CD4-positive, CD25-positive, alpha-beta regulatory T cell (primary cell): ENCODE results near the gene KCTD4. TPM values are rescaled to one million over a fixed set of nuclear protein-coding genes. Genes with fewer than 3 reads are reported as not detected.

Experiments used
- ATAC-seq, 2 donors: fragments of 150-1000 bp; cut with Tn5 transposase; one replicate each; pipeline ENCODE4 v1.10.0; 2021; ENCODE audit warnings: low read depth in 2 of 2, moderate number of reproducible peaks in 2 of 2, moderate library complexity in 1 of 2
- DNase-seq, 3 donors: peaks; one replicate each; pipeline versions ENCODE4 v3.0.0 to v3.0.0-alpha.2; 2012 to 2022; ENCODE audit warnings: mixed read lengths in 1 of 3
- H3K27ac ChIP-seq: one replicate; pipeline ENCODE4 v1.7.0; 2013; ENCODE audit warnings: mild to moderate bottlenecking, low read length; ENCODE audit not compliant: insufficient read depth, poor library complexity, severe bottlenecking
- H3K27me3 ChIP-seq: one replicate; pipeline ENCODE4 v1.7.0; 2013; ENCODE audit warnings: low read length; ENCODE audit not compliant: control insufficient read depth, insufficient read depth
- H3K36me3 ChIP-seq: one replicate; pipeline ENCODE4 v1.7.0; 2013; ENCODE audit warnings: mild to moderate bottlenecking, low read length, moderate library complexity; ENCODE audit not compliant: control insufficient read depth, insufficient read depth
- H3K4me1 ChIP-seq: 2 replicates; pipeline ENCODE4 v1.7.0; 2013; ENCODE audit warnings: mild to moderate bottlenecking, low read length; ENCODE audit not compliant: insufficient read depth, control insufficient read depth, poor library complexity, severe bottlenecking
- H3K4me3 ChIP-seq: one replicate; pipeline ENCODE4 v1.7.0; 2013; ENCODE audit warnings: low read depth, mild to moderate bottlenecking, low read length, moderate library complexity
- H3K9me3 ChIP-seq, 2 experiments: 1 replicate in 1 of 2; 2 replicates in 1 of 2; pipeline ENCODE4 v1.7.0; 2013; ENCODE audit warnings: low read length in 2 of 2, mild to moderate bottlenecking in 1 of 2, moderate library complexity in 1 of 2; ENCODE audit not compliant: control insufficient read depth in 2 of 2
- H3K27ac Mint-ChIP-seq, 3 donors: one replicate each; pipeline ENCODE4 v1.8.0; 2020 to 2022; ENCODE audit warnings: mild to moderate bottlenecking in 3 of 3, mixed read lengths in 3 of 3, moderate library complexity in 2 of 3
- H3K27me3 Mint-ChIP-seq: one replicate; pipeline ENCODE4 v1.8.0; 2022; ENCODE audit warnings: mild to moderate bottlenecking, mixed read lengths
- H3K36me3 Mint-ChIP-seq: one replicate; pipeline ENCODE4 v1.8.0; 2020; ENCODE audit warnings: mixed read lengths
- H3K4me1 Mint-ChIP-seq, 4 donors: one replicate each; pipeline ENCODE4 v1.8.0; 2020 to 2022; ENCODE audit warnings: mixed read lengths in 4 of 4, mild to moderate bottlenecking in 1 of 4
- H3K4me3 Mint-ChIP-seq, 4 donors: one replicate each; pipeline ENCODE4 v1.8.0; 2020 to 2022; ENCODE audit warnings: mild to moderate bottlenecking in 4 of 4, mixed read lengths in 4 of 4, moderate library complexity in 3 of 4
- H3K9me3 Mint-ChIP-seq, 7 donors: one replicate each; pipeline ENCODE4 v1.8.0; 2020 to 2022; ENCODE audit warnings: mixed read lengths in 7 of 7, mild to moderate bottlenecking in 3 of 7, moderate library complexity in 2 of 7
- polyA plus RNA-seq, 4 donors: library from polyadenylated mRNA; unstranded; fragments of 300-500 nt; fragmentation: Illumina TruSeq; gene quantifications; one replicate each; pipeline ENCODE4 v1.2.3, GENCODE V29; 2021
- total RNA-seq: library from RNA; stranded (reverse); gene quantifications from one replicate; pipeline ENCODE4 v1.2.3, GENCODE V29; 2022

The KCTD4 gene
- total and polyA plus RNA-seq, 5 donors from 2014 or later = 0.20 TPM; not detected in 4

DNA sequence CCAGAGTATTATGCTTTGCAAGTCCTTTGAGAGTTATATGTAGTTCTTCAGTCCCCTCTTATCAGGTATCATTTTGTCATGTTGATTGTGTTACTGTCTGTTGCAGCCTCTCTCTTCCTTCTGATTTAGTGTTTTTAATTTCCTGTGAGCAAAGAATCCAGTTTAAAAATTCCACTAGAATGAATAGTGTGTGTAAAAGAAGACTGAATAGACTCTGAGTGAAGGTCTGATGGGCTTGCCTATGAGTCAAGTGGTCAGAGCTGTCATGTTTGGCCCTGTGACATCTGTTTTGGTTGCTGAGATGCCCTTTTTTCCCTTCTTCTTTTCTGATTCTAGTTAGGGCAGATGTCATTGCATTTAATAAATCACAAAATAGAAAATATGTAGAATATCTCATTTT is 23.3 kb upstream of the KCTD4 start:
- Histone ChIP-seq H3K4me1 (no peaks in the 10 kb centered on the region), H3K27ac (no peak overlapping the region), H3K36me3 (no peaks in the 10 kb centered on the region), H3K27me3 (no peaks in the 10 kb centered on the region), H3K4me3 (no peak overlapping the region), H3K9me3 (no peaks in the 10 kb centered on the region)
- peaks cover 9% of the 10 kb centered on the region for H3K36me3 Mint-ChIP-seq
- DNase-seq (no peak), ATAC-seq (no peak)
- H3K27me3 Mint-ChIP-seq = no peaks in the 10 kb centered on the region
- peaks cover 6 to 18% (median 13%) of the 10 kb centered on the region in 4 donors for H3K4me1 Mint-ChIP-seq
- no peaks in the 10 kb centered on the region for H3K9me3 Mint-ChIP-seq
- no peak overlapping the region for H3K27ac Mint-ChIP-seq
- no peak overlapping the region for H3K4me3 Mint-ChIP-seq

DNA sequence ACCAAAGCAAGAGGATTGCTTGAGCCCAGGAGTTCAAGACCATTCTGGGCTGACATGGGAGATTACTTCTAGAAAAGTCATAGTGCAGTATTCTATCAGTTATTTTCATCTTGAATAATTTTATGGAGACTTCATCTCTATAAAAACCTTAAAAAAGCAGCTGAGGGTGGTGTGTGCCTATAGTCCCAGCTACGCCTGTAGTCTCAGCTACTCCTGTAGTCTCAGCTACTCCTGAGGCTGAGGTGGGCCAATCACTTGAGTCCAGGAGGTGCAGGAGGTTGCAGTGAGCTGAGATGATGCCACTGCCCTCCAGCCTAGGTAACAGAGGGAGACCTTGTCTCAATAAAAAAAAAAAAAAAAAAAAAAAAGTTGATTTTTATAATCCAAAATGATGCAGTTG is 22.1 kb upstream of the KCTD4 start:
- DNase-seq (no peak), ATAC-seq (no peak)
- H3K9me3 Mint-ChIP-seq = no peaks in the 10 kb centered on the region
- no peak overlapping the region for H3K27ac ChIP-seq
- H3K27ac Mint-ChIP-seq = no peak overlapping the region
- H3K4me3 Mint-ChIP-seq = no peak overlapping the region
- H3K4me3 ChIP-seq = no peak overlapping the region
- no peaks in the 10 kb centered on the region for H3K4me1 ChIP-seq
- peaks cover 3% of the 10 kb centered on the region for H3K36me3 Mint-ChIP-seq
- no peaks in the 10 kb centered on the region for H3K27me3 ChIP-seq
- H3K9me3 ChIP-seq = no peaks in the 10 kb centered on the region
- H3K4me1 Mint-ChIP-seq = peaks cover 6 to 18% (median 13%) of the 10 kb centered on the region in 4 donors
- no peaks in the 10 kb centered on the region for H3K27me3 Mint-ChIP-seq
- H3K36me3 ChIP-seq = no peaks in the 10 kb centered on the region

- Histone ChIP-seq H3K36me3 (no peaks in the 10 kb centered on the region), H3K4me1 (no peaks in the 10 kb centered on the region), H3K9me3 (no peaks in the 10 kb centered on the region), H3K27ac (no peak overlapping the region), H3K27me3 (no peaks in the 10 kb centered on the region), H3K4me3 (no peak overlapping the region)
- peaks cover 9 to 18% (median 13%) of the 10 kb centered on the region in 4 donors for H3K4me1 Mint-ChIP-seq
- no peak overlapping the region for H3K4me3 Mint-ChIP-seq
- no peaks in the 10 kb centered on the region for H3K27me3 Mint-ChIP-seq
- H3K9me3 Mint-ChIP-seq = no peaks in the 10 kb centered on the region
- H3K36me3 Mint-ChIP-seq = no peaks in the 10 kb centered on the region
- no peak for ATAC-seq
- no peak overlapping the region for H3K27ac Mint-ChIP-seq
- no peak for DNase-seq
Measured at GRCh38 chr13:45222516-45222915, 21.7 kb upstream of the KCTD4 start.

DNA sequence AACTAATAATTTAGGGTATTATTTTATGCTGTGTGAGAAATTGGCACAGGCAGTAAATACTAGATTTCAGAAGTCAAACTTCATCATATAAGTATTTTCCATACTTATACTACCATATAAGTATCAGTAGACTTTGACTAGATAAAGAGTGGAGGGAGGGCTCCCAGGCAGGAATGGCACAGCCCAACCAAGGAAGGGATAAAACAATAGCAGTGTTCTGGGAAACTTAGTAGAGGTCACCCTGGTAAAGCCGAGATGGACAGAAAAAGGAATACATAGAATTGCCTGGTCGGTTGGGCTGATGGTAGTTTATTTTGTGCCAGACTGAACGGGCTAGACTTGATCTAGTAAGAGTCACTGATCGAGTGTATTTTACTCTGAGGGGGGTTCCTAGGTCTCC is 19.6 kb upstream of the KCTD4 start:
- Histone ChIP-seq H3K4me3 (no peak overlapping the region), H3K36me3 (no peaks in the 10 kb centered on the region), H3K9me3 (no peaks in the 10 kb centered on the region), H3K27me3 (no peaks in the 10 kb centered on the region), H3K27ac (no peak overlapping the region), H3K4me1 (no peaks in the 10 kb centered on the region)
- no peak overlapping the region for H3K27ac Mint-ChIP-seq
- peaks cover 7 to 20% (median 10%) of the 10 kb centered on the region in 4 donors for H3K4me1 Mint-ChIP-seq
- H3K27me3 Mint-ChIP-seq = no peaks in the 10 kb centered on the region
- H3K4me3 Mint-ChIP-seq = no peak overlapping the region
- H3K9me3 Mint-ChIP-seq = peaks cover 0 to 2% (median 0%) of the 10 kb centered on the region in 7 donors
- DNase-seq (no peak), ATAC-seq (no peak)
- H3K36me3 Mint-ChIP-seq = peaks cover 11% of the 10 kb centered on the region

- Mint-ChIP-seq H3K36me3 (peaks cover 11% of the 10 kb centered on the region), H3K4me1 (peaks cover 7 to 20% (median 10%) of the 10 kb centered on the region in 4 donors), H3K4me3 (no peak overlapping the region), H3K27me3 (no peaks in the 10 kb centered on the region), H3K9me3 (peaks cover 0 to 2% (median 0%) of the 10 kb centered on the region in 7 donors), H3K27ac (no peak overlapping the region)
- Histone ChIP-seq H3K36me3 (no peaks in the 10 kb centered on the region), H3K4me3 (no peak overlapping the region), H3K9me3 (no peaks in the 10 kb centered on the region), H3K4me1 (no peaks in the 10 kb centered on the region), H3K27ac (no peak overlapping the region), H3K27me3 (no peaks in the 10 kb centered on the region)
- ATAC-seq = no peak
- no peak for DNase-seq
Measured at GRCh38 chr13:45219938-45220375, 19.1 kb upstream of the KCTD4 start.

- H3K27ac Mint-ChIP-seq = no peak overlapping the region
- no peaks in the 10 kb centered on the region for H3K9me3 ChIP-seq
- no peak for ATAC-seq
- H3K4me3 Mint-ChIP-seq = no peak overlapping the region
- H3K9me3 Mint-ChIP-seq = peaks cover 0 to 2% (median 0%) of the 10 kb centered on the region in 7 donors
- no peaks in the 10 kb centered on the region for H3K4me1 ChIP-seq
- peaks cover 7 to 20% (median 10%) of the 10 kb centered on the region in 4 donors for H3K4me1 Mint-ChIP-seq
- no peaks in the 10 kb centered on the region for H3K27me3 Mint-ChIP-seq
- no peak for DNase-seq
- H3K27me3 ChIP-seq = no peaks in the 10 kb centered on the region
- peaks cover 11% of the 10 kb centered on the region for H3K36me3 Mint-ChIP-seq
- no peak overlapping the region for H3K4me3 ChIP-seq
- H3K27ac ChIP-seq = no peak overlapping the region
- no peaks in the 10 kb centered on the region for H3K36me3 ChIP-seq
Measured at GRCh38 chr13:45219123-45219891, 18.5 kb upstream of the KCTD4 start.

DNA sequence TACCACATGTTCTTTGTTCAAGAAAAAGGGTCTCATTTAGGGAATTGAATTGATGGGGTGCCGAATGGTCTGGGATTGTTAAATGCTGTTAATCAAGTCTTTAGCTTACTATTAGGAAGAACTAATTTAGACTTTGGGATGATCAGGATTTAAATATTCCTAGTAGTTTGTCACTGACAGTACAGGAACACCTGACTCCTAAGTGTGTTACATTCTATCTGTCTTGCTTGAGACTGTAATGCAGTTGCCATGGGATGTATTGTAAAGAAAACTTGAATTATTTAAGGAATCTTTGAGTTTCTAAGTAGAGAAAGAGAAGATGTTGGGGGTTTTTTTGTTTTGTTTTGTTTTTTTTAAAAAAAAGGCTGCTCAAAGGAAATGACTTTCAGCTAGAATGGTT is 17.8 kb upstream of the KCTD4 start:
- DNase-seq = no peak
- H3K27me3 ChIP-seq = no peaks in the 10 kb centered on the region
- Mint-ChIP-seq H3K4me1 (peaks cover 4 to 16% (median 6%) of the 10 kb centered on the region in 4 donors), H3K27ac (no peak overlapping the region), H3K4me3 (no peak overlapping the region), H3K27me3 (no peaks in the 10 kb centered on the region), H3K9me3 (peaks cover 0 to 2% (median 0%) of the 10 kb centered on the region in 7 donors), H3K36me3 (peaks cover 11% of the 10 kb centered on the region)
- H3K4me1 ChIP-seq = no peaks in the 10 kb centered on the region
- H3K9me3 ChIP-seq = no peaks in the 10 kb centered on the region
- H3K4me3 ChIP-seq = no peak overlapping the region
- no peaks in the 10 kb centered on the region for H3K36me3 ChIP-seq
- no peak overlapping the region for H3K27ac ChIP-seq
- no peak for ATAC-seq

GRCh38 chr13:45216193-45216592 is 15.3 kb upstream of the KCTD4 start:
- Mint-ChIP-seq H3K9me3 (peaks cover 0 to 2% (median 0%) of the 10 kb centered on the region in 7 donors), H3K36me3 (peaks cover 18% of the 10 kb centered on the region), H3K4me3 (no peak overlapping the region), H3K27ac (no peak overlapping the region), H3K4me1 (peaks cover 0 to 11% (median 5%) of the 10 kb centered on the region in 4 donors), H3K27me3 (no peaks in the 10 kb centered on the region)
- Histone ChIP-seq H3K4me1 (no peaks in the 10 kb centered on the region), H3K27ac (no peak overlapping the region), H3K4me3 (no peak overlapping the region), H3K36me3 (no peaks in the 10 kb centered on the region), H3K9me3 (no peaks in the 10 kb centered on the region), H3K27me3 (no peaks in the 10 kb centered on the region)
- ATAC-seq (no peak), DNase-seq (no peak)
